H1 (cell line): ENCODE data around the gene LARP6. TPM values are rescaled to one million over a fixed set of nuclear protein-coding genes. Genes with fewer than 3 reads are reported as not detected.

ENCODE experiments used
- CBX5 ChIP-seq: fragments of 300-800, 300-1000 bp; sonication (generic); IDR thresholded peaks from 2 replicates; pipeline ENCODE4 v1.7.1; 2016; ENCODE audit warnings: antibody characterized with exemption, low read length, low read depth
- CTBP2 ChIP-seq: IDR thresholded peaks from 2 replicates; pipeline ENCODE4 v1.7.0; 2011; ENCODE audit warnings: borderline replicate concordance, mild to moderate bottlenecking, moderate library complexity, mixed read lengths, low read length; ENCODE audit not compliant: insufficient read depth, insufficient read length
- EZH2 ChIP-seq: fragments of 200-600 bp; sonication (generic); IDR thresholded peaks from 2 replicates; pipeline ENCODE4 v1.7.1; 2012; ENCODE audit warnings: low read depth, mild to moderate bottlenecking, moderate library complexity, low read length, inconsistent platforms; ENCODE audit not compliant: severe bottlenecking
- KDM1A ChIP-seq: fragments of 200-600, 300-600 bp; sonication (generic); IDR thresholded peaks from 2 replicates; pipeline ENCODE4 v1.7.1; 2016; ENCODE audit warnings: mild to moderate bottlenecking, low read length, borderline replicate concordance
- polyA plus RNA-seq, 7 experiments: library from polyadenylated mRNA; depleted of rRNA in 3 of 7; stranded (reverse) in 5 of 7; unstranded in 2 of 7; fragments of >200 nt in 5 of 7; fragments of 200-250 nt in 2 of 7; gene quantifications; 1 replicate in 5 of 7; 2 replicates in 1 of 7; 4 replicates in 1 of 7; pipeline versions ENCODE4 v1.2.1 to v1.2.3, GENCODE V29; 2011 to 2013; ENCODE audit warnings: missing spikeins in 2 of 7, mixed read lengths in 2 of 7
- total RNA-seq: library from RNA; stranded (reverse); fragmentation: NEBNext Ultra II Directional; extraction: Animal tissue kit (Norgen Biotek cat#: 25700); gene quantifications from 2 replicates; pipeline ENCODE4 v1.2.1, GENCODE V29; 2021
- TF ChIP-seq, protein P1 (sequence below): fragments of 300-600 bp; sonication (generic); IDR thresholded peaks from 2 replicates; pipeline ENCODE4 v1.7.1; 2012; ENCODE audit warnings: low read length, moderate library complexity, mild to moderate bottlenecking, inconsistent platforms; ENCODE audit not compliant: insufficient replicate concordance
- TF ChIP-seq, protein P2 (sequence below): IDR thresholded peaks from 2 replicates; pipeline ENCODE4 v1.6.1; 2011; ENCODE audit warnings: low read length, improper control_type of control experiment

The LARP6 gene
- total and polyA plus RNA-seq, 2 of the 8 experiments (the other 6 are each of a cell fraction or from before 2014, with no cell fraction given), result 21.0 to 24.7 TPM

DNA sequence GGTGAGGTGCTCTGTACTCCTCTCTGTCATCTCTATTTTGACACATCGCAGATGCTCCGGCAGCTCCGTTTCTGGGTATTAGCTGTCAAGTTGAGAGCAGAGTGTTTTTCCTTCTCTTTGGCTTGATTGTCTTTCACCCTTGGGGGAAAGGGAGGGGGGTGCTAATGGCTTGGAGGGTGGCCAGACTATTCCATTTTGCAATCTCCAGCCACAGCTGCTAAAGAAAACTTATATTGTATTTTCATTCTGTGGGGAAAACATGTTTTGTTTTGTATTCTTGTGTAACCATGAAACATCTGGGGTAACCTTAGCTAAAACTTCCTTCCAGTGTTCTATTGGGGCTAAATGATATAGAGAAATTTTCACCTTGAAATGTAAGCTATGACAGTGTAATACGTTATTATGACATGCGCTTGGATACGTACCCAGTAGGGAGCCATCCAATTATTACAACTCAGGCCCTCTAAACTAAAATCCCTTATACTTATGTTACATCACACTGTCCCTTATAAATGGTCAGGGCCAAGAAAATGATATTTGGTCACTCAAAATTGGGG lies 14.0 kb upstream of the LARP6 start (continued):
- TF ChIP-seq KDM1A, result no peak
- no peak for TF ChIP-seq EZH2
- TF ChIP-seq, protein P1, sequence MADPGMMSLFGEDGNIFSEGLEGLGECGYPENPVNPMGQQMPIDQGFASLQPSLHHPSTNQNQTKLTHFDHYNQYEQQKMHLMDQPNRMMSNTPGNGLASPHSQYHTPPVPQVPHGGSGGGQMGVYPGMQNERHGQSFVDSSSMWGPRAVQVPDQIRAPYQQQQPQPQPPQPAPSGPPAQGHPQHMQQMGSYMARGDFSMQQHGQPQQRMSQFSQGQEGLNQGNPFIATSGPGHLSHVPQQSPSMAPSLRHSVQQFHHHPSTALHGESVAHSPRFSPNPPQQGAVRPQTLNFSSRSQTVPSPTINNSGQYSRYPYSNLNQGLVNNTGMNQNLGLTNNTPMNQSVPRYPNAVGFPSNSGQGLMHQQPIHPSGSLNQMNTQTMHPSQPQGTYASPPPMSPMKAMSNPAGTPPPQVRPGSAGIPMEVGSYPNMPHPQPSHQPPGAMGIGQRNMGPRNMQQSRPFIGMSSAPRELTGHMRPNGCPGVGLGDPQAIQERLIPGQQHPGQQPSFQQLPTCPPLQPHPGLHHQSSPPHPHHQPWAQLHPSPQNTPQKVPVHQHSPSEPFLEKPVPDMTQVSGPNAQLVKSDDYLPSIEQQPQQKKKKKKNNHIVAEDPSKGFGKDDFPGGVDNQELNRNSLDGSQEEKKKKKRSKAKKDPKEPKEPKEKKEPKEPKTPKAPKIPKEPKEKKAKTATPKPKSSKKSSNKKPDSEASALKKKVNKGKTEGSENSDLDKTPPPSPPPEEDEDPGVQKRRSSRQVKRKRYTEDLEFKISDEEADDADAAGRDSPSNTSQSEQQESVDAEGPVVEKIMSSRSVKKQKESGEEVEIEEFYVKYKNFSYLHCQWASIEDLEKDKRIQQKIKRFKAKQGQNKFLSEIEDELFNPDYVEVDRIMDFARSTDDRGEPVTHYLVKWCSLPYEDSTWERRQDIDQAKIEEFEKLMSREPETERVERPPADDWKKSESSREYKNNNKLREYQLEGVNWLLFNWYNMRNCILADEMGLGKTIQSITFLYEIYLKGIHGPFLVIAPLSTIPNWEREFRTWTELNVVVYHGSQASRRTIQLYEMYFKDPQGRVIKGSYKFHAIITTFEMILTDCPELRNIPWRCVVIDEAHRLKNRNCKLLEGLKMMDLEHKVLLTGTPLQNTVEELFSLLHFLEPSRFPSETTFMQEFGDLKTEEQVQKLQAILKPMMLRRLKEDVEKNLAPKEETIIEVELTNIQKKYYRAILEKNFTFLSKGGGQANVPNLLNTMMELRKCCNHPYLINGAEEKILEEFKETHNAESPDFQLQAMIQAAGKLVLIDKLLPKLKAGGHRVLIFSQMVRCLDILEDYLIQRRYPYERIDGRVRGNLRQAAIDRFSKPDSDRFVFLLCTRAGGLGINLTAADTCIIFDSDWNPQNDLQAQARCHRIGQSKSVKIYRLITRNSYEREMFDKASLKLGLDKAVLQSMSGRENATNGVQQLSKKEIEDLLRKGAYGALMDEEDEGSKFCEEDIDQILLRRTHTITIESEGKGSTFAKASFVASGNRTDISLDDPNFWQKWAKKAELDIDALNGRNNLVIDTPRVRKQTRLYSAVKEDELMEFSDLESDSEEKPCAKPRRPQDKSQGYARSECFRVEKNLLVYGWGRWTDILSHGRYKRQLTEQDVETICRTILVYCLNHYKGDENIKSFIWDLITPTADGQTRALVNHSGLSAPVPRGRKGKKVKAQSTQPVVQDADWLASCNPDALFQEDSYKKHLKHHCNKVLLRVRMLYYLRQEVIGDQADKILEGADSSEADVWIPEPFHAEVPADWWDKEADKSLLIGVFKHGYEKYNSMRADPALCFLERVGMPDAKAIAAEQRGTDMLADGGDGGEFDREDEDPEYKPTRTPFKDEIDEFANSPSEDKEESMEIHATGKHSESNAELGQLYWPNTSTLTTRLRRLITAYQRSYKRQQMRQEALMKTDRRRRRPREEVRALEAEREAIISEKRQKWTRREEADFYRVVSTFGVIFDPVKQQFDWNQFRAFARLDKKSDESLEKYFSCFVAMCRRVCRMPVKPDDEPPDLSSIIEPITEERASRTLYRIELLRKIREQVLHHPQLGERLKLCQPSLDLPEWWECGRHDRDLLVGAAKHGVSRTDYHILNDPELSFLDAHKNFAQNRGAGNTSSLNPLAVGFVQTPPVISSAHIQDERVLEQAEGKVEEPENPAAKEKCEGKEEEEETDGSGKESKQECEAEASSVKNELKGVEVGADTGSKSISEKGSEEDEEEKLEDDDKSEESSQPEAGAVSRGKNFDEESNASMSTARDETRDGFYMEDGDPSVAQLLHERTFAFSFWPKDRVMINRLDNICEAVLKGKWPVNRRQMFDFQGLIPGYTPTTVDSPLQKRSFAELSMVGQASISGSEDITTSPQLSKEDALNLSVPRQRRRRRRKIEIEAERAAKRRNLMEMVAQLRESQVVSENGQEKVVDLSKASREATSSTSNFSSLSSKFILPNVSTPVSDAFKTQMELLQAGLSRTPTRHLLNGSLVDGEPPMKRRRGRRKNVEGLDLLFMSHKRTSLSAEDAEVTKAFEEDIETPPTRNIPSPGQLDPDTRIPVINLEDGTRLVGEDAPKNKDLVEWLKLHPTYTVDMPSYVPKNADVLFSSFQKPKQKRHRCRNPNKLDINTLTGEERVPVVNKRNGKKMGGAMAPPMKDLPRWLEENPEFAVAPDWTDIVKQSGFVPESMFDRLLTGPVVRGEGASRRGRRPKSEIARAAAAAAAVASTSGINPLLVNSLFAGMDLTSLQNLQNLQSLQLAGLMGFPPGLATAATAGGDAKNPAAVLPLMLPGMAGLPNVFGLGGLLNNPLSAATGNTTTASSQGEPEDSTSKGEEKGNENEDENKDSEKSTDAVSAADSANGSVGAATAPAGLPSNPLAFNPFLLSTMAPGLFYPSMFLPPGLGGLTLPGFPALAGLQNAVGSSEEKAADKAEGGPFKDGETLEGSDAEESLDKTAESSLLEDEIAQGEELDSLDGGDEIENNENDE, result no peak
- TF ChIP-seq, protein P2, sequence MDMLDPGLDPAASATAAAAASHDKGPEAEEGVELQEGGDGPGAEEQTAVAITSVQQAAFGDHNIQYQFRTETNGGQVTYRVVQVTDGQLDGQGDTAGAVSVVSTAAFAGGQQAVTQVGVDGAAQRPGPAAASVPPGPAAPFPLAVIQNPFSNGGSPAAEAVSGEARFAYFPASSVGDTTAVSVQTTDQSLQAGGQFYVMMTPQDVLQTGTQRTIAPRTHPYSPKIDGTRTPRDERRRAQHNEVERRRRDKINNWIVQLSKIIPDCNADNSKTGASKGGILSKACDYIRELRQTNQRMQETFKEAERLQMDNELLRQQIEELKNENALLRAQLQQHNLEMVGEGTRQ, result no peak
- no peak for TF ChIP-seq CBX5
- no peak for TF ChIP-seq CTBP2
